Ovary (tissue), 9 donors: ENCODE measurements around the gene MGAT4C. TPM values are rescaled to one million over a fixed set of nuclear protein-coding genes. Genes with fewer than 3 reads are reported as not detected.

Experiments
- DNase-seq, 5 donors: peaks; one replicate each; pipeline ENCODE4 v3.0.0-alpha.2; 2019 to 2020
- H3K27ac ChIP-seq, 2 donors: fragments of 200-600 bp; one replicate each; pipeline versions ENCODE4 v1.5.1 to v1.8.0; 2019 to 2022
- H3K27me3 ChIP-seq: fragments of 200-600 bp; one replicate; pipeline ENCODE4 v1.8.0; 2022
- H3K36me3 ChIP-seq: fragments of 200-600 bp; sonication (generic); one replicate; pipeline ENCODE4 v1.5.1; 2019
- H3K4me1 ChIP-seq: one replicate; pipeline ENCODE4 v1.8.1; 2013; ENCODE audit warnings: mild to moderate bottlenecking, moderate library complexity; ENCODE audit not compliant: insufficient read depth
- H3K4me3 ChIP-seq: fragments of 200-600 bp; sonication (generic); one replicate; pipeline ENCODE4 v1.5.1; 2017
- H3K9me3 ChIP-seq, 2 donors: fragments of 200-600 bp in 1 of 2; sonication (generic) in 1 of 2; one replicate each; pipeline versions ENCODE4 v1.5.1 to v1.8.1; 2013 to 2019; ENCODE audit warnings: mild to moderate bottlenecking in 1 of 2, moderate library complexity in 1 of 2
- CTCF ChIP-seq, 3 donors: fragments of 450-650 bp in 2 of 3; fragments of 200-600 bp in 1 of 3; IDR thresholded peaks; one replicate each; pipeline versions ENCODE4 v1.5.1 to v1.8.0; 2016 to 2022; ENCODE audit warnings: antibody characterized with exemption in 3 of 3, mild to moderate bottlenecking in 1 of 3
- EP300 ChIP-seq: sonication (generic); formaldehyde crosslinking; IDR thresholded peaks from one replicate; pipeline ENCODE4 v1.6.1; 2017; ENCODE audit warnings: antibody characterized with exemption
- POLR2A ChIP-seq: fragments of 450-650 bp; IDR thresholded peaks from one replicate; pipeline ENCODE4 v1.6.1; 2017; ENCODE audit warnings: antibody characterized with exemption, mild to moderate bottlenecking, moderate library complexity
- WGBS, 3 donors: extraction: QIAGEN DNeasy Blood & Tissue Kit in 1 of 3; methylation state at CpG; one replicate each; pipeline versions ENCODE4 v1.1.5 to v1.1.7; 2013 to 2017; 5-methylcytosine and 5-hydroxymethylcytosine counted together
- intact Hi-C, 4 donors: fragments of 100-400 bp; cut with DNase I; formaldehyde crosslinking; loops; one replicate each; pipeline versions ENCODE4 v1.11.0 to v1.15.1; 2022 to 2023
- polyA plus RNA-seq, 2 donors: library from polyadenylated mRNA; stranded (reverse); fragments of 200-250 nt in 1 of 2; fragments of 350-450 nt in 1 of 2; fragmentation: Illumina TruSeq in 1 of 2; extraction: RNeasy Lipid Tissue Mini Kit (QIAGEN cat#74804) in 1 of 2; gene quantifications; one replicate each; pipeline ENCODE4 v1.2.3, GENCODE V29; 2013 to 2014
- total RNA-seq, 7 donors: library from RNA; depleted of rRNA in 2 of 7; stranded (reverse); fragments of >200 nt in 2 of 7; fragmentation: NEBNext Ultra II Directional in 3 of 7; extraction: Animal tissue kit (Norgen Biotek cat#: 25700) in 3 of 7; gene quantifications; one replicate each; pipeline versions ENCODE4 v1.1.0 to v1.2.4, GENCODE V29; 2016 to 2023
- donor health status: DM: no; HTN: no; CAD: no; lungs with moderate emphysema.
- donor health status: DM: no; HTN: no; CAD: no.
- donor health status: Bipolar disorder and iron deficiency.
- donor health status: DM: yes; HTN: yes; CAD: no.
- donor health status: DM: no; HTN: no; CAD: no.
- donor health status: DM: yes; HTN: yes; CAD: no.

Gene MGAT4C
- total and polyA plus RNA-seq, 9 donors = under 0.01 to 0.32 (median 0.05) TPM; not detected in 2

GRCh38 chr12:86216591-86216990, 39.6 kb downstream of the MGAT4C start:
- H3K27ac ChIP-seq = no peak overlapping the region
- TF ChIP-seq EP300 (no peak), CTCF (IDR thresholded peaks at IDR 0.05) (no peak), POLR2A (no peak)
- no peaks in the 10 kb centered on the region for H3K27me3 ChIP-seq
- DNase-seq = no peak
- intact Hi-C loops = no loop called here
- no peaks in the 10 kb centered on the region for H3K36me3 ChIP-seq
- no peaks in the 10 kb centered on the region for H3K4me1 ChIP-seq
- H3K4me3 ChIP-seq = no peak overlapping the region
- no peaks in the 10 kb centered on the region for H3K9me3 ChIP-seq
- WGBS, 3 donors = 17 to 24% (median 20%) methylated on average over 2 of the region's 2 CpGs

GRCh38 chr12:86213012-86213411, 43.2 kb downstream of the MGAT4C start:
- 80 to 95% (median 90%) methylated on average over 2 of the region's 2 CpGs for WGBS, 3 donors
- TF ChIP-seq EP300 (no peak), CTCF (IDR thresholded peaks at IDR 0.05) (no peak), POLR2A (no peak)
- Histone ChIP-seq H3K27me3 (no peaks in the 10 kb centered on the region), H3K27ac (no peak overlapping the region), H3K4me3 (no peak overlapping the region), H3K4me1 (no peaks in the 10 kb centered on the region), H3K36me3 (no peaks in the 10 kb centered on the region), H3K9me3 (no peaks in the 10 kb centered on the region)
- DNase-seq = no peak
- intact Hi-C loops = no loop called here

GRCh38 chr12:86198696-86199444, 57.3 kb downstream of the MGAT4C start:
- no peak for TF ChIP-seq CTCF (IDR thresholded peaks at IDR 0.05)
- TF ChIP-seq POLR2A = no peak
- TF ChIP-seq EP300 = no peak
- 65 to 76% (median 72%) methylated on average over 4 of the region's 4 CpGs for WGBS, 3 donors

GRCh38 chr12:86196465-86196864, 59.7 kb downstream of the MGAT4C start:
- Histone ChIP-seq H3K4me3 (no peak overlapping the region), H3K27me3 (no peaks in the 10 kb centered on the region), H3K9me3 (no peaks in the 10 kb centered on the region), H3K36me3 (no peaks in the 10 kb centered on the region), H3K27ac (no peak overlapping the region), H3K4me1 (no peaks in the 10 kb centered on the region)
- TF ChIP-seq CTCF (IDR thresholded peaks at IDR 0.05) (no peak), POLR2A (no peak), EP300 (no peak)
- WGBS, 3 donors = 63 to 83% (median 70%) methylated on average over 1 of the region's 1 CpG
- DNase-seq = no peak
- intact Hi-C loops = no loop called here

More at GRCh38 chr12:86198696-86199444, 57.3 kb downstream of the MGAT4C start:
- no peak for DNase-seq
- H3K27ac ChIP-seq = no peak overlapping the region
- no peaks in the 10 kb centered on the region for H3K9me3 ChIP-seq
- no peak overlapping the region for H3K4me3 ChIP-seq
- intact Hi-C loops = no loop called here
- H3K27me3 ChIP-seq = no peaks in the 10 kb centered on the region
- H3K36me3 ChIP-seq = no peaks in the 10 kb centered on the region
- H3K4me1 ChIP-seq = no peaks in the 10 kb centered on the region
